CMK (cell line): ENCODE results near the gene VAPB.
"Not testable (repeated sequence)": the region's sequence is repeated elsewhere in the genome, so short reads cannot be mapped to it uniquely, and the experiment has no call there.

ENCODE experiments used
- DNase-seq: peaks from one replicate; pipeline ENCODE4 v3.0.0-alpha.2; 2010; ENCODE audit warnings: low read depth

Gene VAPB

GRCh38 chr20:58407966-58408557 lies 19.0 kb downstream of the VAPB start:
- no peak for DNase-seq

DNA sequence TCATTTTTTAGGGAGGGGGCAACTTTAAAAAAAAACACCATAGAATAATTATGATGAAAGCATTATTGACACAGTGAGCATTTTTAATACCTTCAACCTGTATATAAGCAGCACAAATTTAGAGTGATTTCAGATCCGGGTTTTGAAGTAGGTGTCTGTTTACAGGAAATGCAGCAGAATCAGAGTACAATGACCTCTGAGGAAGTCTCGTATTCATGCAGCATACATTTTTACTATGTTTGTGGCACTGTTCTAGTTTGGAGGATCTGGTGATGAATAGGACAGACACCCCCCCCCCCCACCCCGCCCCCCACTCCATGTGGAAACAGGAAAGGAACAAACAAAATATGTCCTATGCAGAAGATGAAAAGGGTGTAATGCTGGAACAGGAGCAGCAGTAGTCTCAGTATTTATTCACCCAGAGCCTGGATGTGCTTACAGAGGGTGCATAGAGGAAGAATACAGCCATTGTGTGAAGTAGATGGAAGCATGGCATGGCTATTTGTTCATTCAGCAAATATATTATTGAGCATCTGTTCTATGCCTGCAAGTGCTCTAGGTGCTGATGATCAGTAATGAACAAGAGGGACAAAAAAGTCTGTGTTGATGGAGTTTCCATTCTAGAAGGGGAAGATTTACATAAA lies 19.7 kb downstream of the VAPB start:
- DNase-seq, result no peak

- DNase-seq, result not testable (repeated sequence)
Measured at GRCh38 chr20:58414216-58414615, 25.2 kb downstream of the VAPB start.

DNA sequence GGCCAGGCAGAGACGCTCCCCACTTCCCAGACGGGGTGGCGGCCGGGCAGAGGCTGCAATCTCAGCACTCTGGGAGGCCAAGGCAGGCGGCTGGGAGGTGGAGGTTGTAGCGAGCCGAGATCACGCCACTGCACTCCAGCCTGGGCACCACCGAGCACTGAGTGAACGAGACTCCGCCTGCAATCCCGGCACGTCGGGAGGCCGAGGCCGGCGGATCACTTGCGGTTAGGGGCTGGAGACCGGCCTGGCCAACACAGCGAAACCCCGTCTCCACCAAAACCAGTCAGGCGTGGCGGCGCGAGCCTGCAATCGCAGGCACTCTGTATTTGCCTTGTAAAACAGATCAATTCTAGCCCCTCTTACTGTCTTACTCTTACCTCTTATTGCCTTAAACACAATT lies 25.8 kb downstream of the VAPB start:
- not testable (repeated sequence) for DNase-seq

DNA sequence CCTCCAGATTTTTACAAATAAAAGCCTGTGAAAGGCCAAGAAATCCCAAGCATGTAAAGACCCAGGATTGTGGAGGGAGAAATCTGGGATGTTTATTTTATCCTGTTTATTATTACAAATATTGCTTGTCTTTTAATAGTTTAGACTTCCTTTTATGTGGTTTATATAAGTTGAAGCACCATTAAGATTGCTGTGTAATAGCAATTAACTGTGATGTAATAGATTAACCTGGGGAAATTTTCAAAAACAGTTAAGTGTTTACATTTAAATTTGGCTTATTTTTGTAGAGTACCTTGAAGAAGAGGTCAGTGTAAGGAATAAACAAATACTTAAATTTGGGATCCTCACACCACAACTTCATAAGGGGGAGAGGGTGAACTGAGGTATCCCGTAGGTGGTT lies 27.0 kb downstream of the VAPB start:
- DNase-seq, result no peak

GRCh38 chr20:58416835-58417234 lies 27.8 kb downstream of the VAPB start:
- DNase-seq, result no peak

DNA sequence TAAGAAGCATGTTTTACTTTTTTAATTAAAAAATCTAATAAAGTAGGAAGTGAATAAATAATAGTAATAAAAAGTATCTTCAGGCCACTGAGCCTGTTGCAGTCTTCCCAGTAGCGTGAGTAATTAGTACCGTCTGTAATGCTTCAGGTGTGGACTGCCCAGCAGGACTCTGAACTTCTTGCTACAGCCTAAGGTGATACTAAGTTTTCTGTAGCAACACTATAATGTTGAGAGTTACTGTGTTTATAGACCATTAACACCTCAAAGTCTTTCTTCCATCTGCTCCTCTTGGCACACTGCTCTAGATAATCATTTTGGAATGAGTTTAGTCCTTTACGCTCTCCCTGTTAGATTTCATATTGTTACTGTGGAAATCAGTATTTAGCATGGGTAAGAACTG lies 28.4 kb downstream of the VAPB start:
- DNase-seq, result no peak

DNA sequence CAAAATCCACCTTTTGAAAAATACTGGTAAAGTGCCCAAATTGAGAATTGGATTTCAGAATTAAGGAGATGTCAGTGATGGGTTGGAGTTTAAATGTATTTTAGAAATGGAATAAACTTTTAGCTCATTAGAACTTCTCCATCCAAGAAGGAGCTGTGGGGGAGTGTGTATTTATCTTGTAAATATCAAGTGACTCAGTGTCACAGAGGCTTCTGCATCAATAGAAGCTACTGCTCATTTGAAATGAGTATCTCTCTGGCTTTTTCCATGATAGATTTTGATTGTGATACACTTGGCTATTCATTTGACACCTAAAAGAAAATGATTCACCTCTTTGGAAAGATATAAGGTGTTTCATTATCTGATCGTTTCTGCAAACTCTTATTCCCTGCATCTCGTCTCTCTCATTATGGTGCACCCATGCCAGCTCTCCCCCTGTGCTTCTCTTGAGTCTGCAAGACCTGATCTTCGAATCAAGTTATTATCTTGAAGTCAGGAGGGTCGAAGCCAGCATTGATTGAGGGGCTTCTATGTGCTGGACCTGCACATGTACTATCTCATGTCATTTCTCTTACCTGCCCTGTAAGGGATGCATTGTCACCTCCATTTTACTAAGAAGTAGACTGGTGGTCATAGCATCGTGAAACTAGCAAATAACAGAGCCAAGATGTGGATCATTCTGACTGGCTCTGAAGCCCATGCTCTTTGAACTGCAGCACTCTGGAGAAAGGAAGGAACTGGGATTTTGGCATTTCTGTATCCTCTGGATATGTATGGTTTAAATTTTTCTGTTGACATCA lies 30.1 kb downstream of the VAPB start:
- no peak for DNase-seq

DNA sequence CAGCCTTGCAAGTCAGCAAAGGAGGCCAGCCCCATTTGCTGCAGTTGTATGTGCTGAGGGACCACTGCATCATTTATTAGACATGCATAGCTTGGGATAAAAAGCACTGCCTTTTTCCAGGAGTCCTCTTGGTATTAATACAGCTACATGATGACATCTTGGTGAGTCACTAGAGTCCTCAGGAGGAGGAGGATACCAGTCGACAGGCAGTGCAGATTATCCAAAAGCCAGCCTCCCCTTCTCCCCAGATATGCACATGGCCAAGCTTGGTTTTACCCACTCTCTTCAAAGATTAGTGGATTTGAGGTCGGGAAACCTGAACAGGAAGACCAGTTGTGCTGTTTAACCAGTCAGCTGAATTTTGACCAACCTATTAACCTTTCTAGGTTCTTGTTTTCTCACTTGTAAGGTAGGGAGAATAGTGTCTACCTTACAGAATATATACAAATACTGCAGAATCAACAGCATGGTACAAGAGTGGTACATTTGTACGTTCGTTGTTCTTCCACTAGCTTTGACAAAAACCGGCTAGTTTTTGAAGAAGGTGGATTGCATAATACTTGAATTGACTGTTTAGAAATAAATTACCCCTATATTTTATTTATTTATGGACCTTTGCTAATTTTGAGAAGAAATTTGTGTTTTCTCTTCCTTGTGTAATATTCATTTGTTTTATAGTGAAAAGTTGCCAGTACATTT lies 31.9 kb downstream of the VAPB start:
- DNase-seq, result no peak

- DNase-seq, result no peak
Measured at GRCh38 chr20:58421497-58421850, 32.4 kb downstream of the VAPB start.

DNA sequence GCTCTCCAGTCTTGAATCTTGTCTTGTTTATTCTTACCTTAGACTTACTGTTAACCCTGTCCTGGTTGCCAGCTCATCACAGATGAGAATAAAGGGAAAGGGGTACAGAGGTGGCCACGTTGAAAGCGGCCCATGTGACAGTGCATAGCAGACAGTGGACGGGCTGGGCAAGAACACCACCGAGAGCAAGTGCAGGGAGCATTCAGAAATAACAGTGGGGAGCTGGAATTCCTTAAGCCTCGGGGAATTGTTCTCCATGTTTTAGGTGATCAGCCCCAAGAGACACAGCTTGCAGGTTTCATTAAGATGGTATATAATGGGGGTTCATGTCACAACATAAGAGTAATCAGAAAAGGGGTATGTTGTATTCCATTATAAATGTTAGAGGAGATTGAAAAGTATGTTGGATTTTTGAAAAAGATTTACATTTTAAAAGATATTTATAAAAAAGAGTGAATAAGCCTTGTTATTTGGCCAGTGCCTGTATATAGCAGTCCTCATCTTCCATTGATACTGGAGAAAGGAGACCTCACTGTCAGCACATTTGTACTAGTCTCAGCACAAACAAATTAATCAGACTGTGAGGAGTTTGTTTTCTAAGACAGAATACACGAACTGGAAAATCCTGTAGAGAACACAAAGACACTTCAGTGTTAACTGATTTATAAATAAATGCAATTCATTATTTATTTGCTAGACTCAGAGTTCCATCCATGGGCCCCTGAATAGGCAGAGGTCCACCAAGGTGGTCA lies 35.4 kb downstream of the VAPB start:
- DNase-seq, result no peak

DNA sequence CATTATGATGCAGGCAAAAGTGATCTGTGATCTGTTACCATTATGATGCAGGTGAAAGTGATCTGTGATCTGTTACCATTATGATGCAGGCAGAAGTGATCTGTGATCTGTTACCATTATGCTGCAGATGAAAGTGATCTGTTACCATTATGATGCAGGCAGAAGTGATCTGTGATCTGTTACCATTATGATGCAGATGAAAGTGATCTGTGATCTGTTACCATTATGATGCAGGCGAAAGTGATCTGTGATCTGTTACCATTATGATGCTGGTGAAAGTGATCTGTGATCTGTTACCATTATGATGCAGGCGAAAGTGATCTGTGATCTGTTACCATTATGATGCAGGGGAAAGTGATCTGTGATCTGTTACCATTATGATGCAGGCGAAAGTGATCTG lies 38.5 kb downstream of the VAPB start:
- DNase-seq, result not testable (repeated sequence)

GRCh38 chr20:58428364-58428763 lies 39.3 kb downstream of the VAPB start:
- DNase-seq, result no peak

- no peak for DNase-seq
Measured at GRCh38 chr20:58429303-58429702, 40.3 kb downstream of the VAPB start.

- DNase-seq, result no peak
Measured at GRCh38 chr20:58431134-58431533, 42.1 kb downstream of the VAPB start.

DNA sequence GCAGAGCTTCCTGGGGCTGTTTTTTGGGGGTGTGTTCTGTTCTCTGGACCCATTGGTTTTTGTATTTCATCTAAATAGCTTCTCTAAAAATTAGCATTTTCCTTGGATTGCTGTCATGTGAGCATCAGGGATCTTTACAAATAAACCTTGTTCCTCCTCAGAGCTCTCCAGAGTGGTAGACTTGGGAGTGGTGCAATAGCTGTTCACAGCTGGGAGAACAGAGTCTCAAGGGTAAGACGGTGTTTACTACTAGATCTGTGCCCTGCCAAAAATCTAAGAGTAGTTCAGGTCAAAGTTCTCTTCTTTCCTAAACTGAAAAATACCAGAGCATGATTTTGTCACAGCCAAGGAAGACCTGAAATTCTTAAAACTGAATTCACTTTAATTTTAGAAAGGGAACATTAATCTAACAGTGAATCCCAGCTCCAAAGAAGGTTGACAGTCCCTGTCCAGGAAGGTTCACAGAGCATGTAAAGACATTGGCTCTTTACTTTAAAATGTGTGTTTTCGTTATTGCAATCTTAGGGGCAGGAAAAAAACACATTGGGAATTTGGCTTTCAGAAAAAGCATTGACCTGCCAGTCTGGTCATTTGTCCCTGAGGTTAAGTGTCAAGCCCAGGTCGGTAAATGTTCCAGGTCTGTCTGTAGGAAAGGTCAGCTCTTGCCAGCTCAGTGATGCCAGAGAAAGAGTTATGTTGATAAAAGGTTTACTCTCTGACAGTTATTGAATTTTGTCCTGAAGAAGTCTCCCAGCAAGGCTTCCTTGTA lies 43.3 kb downstream of the VAPB start:
- no peak for DNase-seq

GRCh38 chr20:58433029-58433647 lies 44.1 kb downstream of the VAPB start:
- DNase-seq, result no peak

- DNase-seq, result no peak
Measured at GRCh38 chr20:58433759-58434158, 44.7 kb downstream of the VAPB start.

DNA sequence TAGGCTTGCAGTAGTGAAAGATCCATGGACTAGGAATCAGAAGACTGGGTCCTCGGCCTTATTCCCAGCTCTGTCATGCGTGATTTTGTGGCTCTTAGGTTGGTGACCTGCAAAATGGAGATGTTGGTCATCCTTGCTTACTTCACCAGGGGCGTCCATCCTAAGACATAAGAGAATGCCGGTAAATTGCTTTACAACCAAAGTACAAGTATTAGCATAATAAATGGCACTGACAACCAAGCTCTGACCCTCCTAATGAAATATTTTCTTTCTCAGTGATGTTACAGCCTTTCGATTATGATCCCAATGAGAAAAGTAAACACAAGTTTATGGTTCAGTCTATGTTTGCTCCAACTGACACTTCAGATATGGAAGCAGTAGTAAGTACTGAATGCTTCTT lies 45.3 kb downstream of the VAPB start:
- DNase-seq, result no peak

DNA sequence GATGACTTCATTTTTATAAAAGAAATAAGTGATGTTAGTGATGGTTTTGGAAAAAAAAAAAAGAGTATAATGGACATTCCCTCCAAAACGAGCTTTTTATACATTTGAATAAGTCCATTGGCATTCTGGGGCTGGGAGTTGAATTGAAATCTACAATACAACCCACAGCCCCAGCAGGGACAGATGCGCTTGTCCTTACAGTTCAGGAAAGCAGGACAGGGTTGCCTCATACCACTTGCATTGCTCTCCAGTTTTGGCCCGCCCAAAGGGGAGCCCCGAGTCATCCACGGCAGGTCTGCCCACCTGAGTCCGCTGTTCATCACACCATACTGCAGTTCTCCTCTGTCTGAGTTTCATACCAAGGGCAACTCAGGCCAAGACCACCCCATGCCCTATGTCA lies 46.2 kb downstream of the VAPB start:
- DNase-seq, result no peak
